Neutrophil (primary cell): ENCODE data around the gene SCN4A.

Source experiments
- H3K27ac ChIP-seq: fragments of 200-600 bp; sonication (generic); 2 replicates; pipeline ENCODE4 v1.5.1; 2016; ENCODE audit warnings: mild to moderate bottlenecking, moderate library complexity
- H3K27me3 ChIP-seq: fragments of 200-600 bp; sonication (generic); 2 replicates; pipeline ENCODE4 v1.6.0; 2016; ENCODE audit warnings: mild to moderate bottlenecking
- H3K36me3 ChIP-seq: fragments of 200-600 bp; sonication (generic); 2 replicates; pipeline ENCODE4 v1.5.1; 2017
- H3K4me1 ChIP-seq, 2 experiments: fragments of 200-600 bp in 1 of 2; sonication (generic) in 1 of 2; 1 replicate in 1 of 2; 2 replicates in 1 of 2; pipeline versions ENCODE4 v1.5.1 to v1.6.1; 2013 to 2016; ENCODE audit warnings: low read depth in 1 of 2, low read length in 1 of 2, mild to moderate bottlenecking in 1 of 2, moderate library complexity in 1 of 2; ENCODE audit not compliant: control insufficient read depth in 1 of 2, insufficient read depth in 1 of 2
- H3K4me3 ChIP-seq, 2 experiments: fragments of 200-600 bp in 1 of 2; sonication (generic) in 1 of 2; 1 replicate in 1 of 2; 2 replicates in 1 of 2; pipeline ENCODE4 v1.5.1; 2013 to 2016; ENCODE audit warnings: low read depth in 1 of 2, low read length in 1 of 2, mild to moderate bottlenecking in 1 of 2, moderate library complexity in 1 of 2
- H3K9me3 ChIP-seq: fragments of 200-600 bp; sonication (generic); 2 replicates; pipeline ENCODE4 v1.5.1; 2016
- CTCF ChIP-seq: fragments of 200-600 bp; sonication (generic); IDR thresholded peaks from 2 replicates; pipeline ENCODE4 v1.5.1; 2016; ENCODE audit warnings: antibody characterized with exemption

The SCN4A gene

GRCh38 chr17:63937319-63937718, 35.4 kb downstream of the SCN4A start:
- H3K9me3 ChIP-seq, result no peaks in the 10 kb centered on the region
- H3K27ac ChIP-seq, result no peak overlapping the region
- H3K4me3 ChIP-seq, result no peak overlapping the region
- no peak for TF ChIP-seq CTCF
- H3K4me1 ChIP-seq, result peaks cover 0 to 2% of the 10 kb centered on the region in 2 experiments
- H3K36me3 ChIP-seq, result no peaks in the 10 kb centered on the region
- peaks cover 5% of the 10 kb centered on the region for H3K27me3 ChIP-seq

- H3K9me3 ChIP-seq, result no peaks in the 10 kb centered on the region
- H3K27ac ChIP-seq, result no peak overlapping the region
- no peaks in the 10 kb centered on the region for H3K36me3 ChIP-seq
- no peak for TF ChIP-seq CTCF
- H3K4me3 ChIP-seq, result no peak overlapping the region
- H3K27me3 ChIP-seq, result peaks cover 12% of the 10 kb centered on the region
- peaks cover 12 to 13% of the 10 kb centered on the region in 2 experiments for H3K4me1 ChIP-seq
Measured at GRCh38 chr17:63934183-63935112, 38.3 kb downstream of the SCN4A start.

GRCh38 chr17:63933598-63933997, 39.1 kb downstream of the SCN4A start:
- H3K4me1 ChIP-seq, result peaks cover 12 to 13% of the 10 kb centered on the region in 2 experiments
- H3K4me3 ChIP-seq, result no peak overlapping the region
- no peak overlapping the region for H3K27ac ChIP-seq
- H3K27me3 ChIP-seq, result peaks cover 12% of the 10 kb centered on the region
- H3K36me3 ChIP-seq, result no peaks in the 10 kb centered on the region
- TF ChIP-seq CTCF, result no peak
- H3K9me3 ChIP-seq, result no peaks in the 10 kb centered on the region

GRCh38 chr17:63932721-63933120, 40.0 kb downstream of the SCN4A start:
- peaks cover 12 to 13% of the 10 kb centered on the region in 2 experiments for H3K4me1 ChIP-seq
- no peak for TF ChIP-seq CTCF
- no peaks in the 10 kb centered on the region for H3K9me3 ChIP-seq
- peaks cover 12% of the 10 kb centered on the region for H3K27me3 ChIP-seq
- no peak overlapping the region for H3K27ac ChIP-seq
- H3K36me3 ChIP-seq, result no peaks in the 10 kb centered on the region
- H3K4me3 ChIP-seq, result no peak overlapping the region

- H3K27me3 ChIP-seq, result peaks cover 12% of the 10 kb centered on the region
- H3K4me3 ChIP-seq, result no peak within 1 kb of the TSS
- H3K27ac ChIP-seq, result no peak within 1 kb of the TSS
- TF ChIP-seq CTCF, result no peak
- H3K36me3 ChIP-seq, result no peaks in the 10 kb centered on the region
- H3K9me3 ChIP-seq, result no peaks in the 10 kb centered on the region
- peaks cover 12 to 13% of the 10 kb centered on the region in 2 experiments for H3K4me1 ChIP-seq
Measured at GRCh38 chr17:63931981-63932561, 40.6 kb downstream of the SCN4A start, which contains the start of gene CD79B. CD79B (minus strand) TSS chr17:63932331; CDS start chr17:63932261, 70 bp downstream.
